Measurements from ENCODE around the gene CDCA4.

Gene CDCA4

GRCh38 chr14:105063056-105063455 lies 42.2 kb upstream of the CDCA4 start:
- no peak for DNase-seq
- no peaks in the 10 kb centered on the region for H3K9me3 ChIP-seq (ENCODE audit: severe bottlenecking)
- H3K27ac ChIP-seq, result no peak overlapping the region
- no peaks in the 10 kb centered on the region for H3K27me3 ChIP-seq (ENCODE audit: insufficient read depth, low read depth, severe bottlenecking)
- no peak overlapping the region for H3K4me3 ChIP-seq (ENCODE audit: low read depth, low read length)
- TF ChIP-seq CTCF (IDR thresholded peaks at IDR 0.05; ENCODE audit: low read depth, low read length), result no peak
- no peaks in the 10 kb centered on the region for H3K36me3 ChIP-seq

GRCh38 chr14:105062048-105062433 lies 41.2 kb upstream of the CDCA4 start:
- H3K27me3 ChIP-seq (ENCODE audit: insufficient read depth, low read depth, severe bottlenecking), result no peaks in the 10 kb centered on the region
- H3K9me3 ChIP-seq (ENCODE audit: severe bottlenecking), result no peaks in the 10 kb centered on the region
- H3K36me3 ChIP-seq, result no peaks in the 10 kb centered on the region
- DNase-seq, result no peak
- no peak overlapping the region for H3K4me3 ChIP-seq (ENCODE audit: low read depth, low read length)
- H3K27ac ChIP-seq, result no peak overlapping the region
- TF ChIP-seq CTCF (IDR thresholded peaks at IDR 0.05; ENCODE audit: low read depth, low read length), result no peak

GRCh38 chr14:105061428-105062047 lies 40.7 kb upstream of the CDCA4 start:
- Histone ChIP-seq H3K4me3 (ENCODE audit: low read depth, low read length) (no peak overlapping the region), H3K36me3 (no peaks in the 10 kb centered on the region)
- no peak for TF ChIP-seq CTCF (IDR thresholded peaks at IDR 0.05; ENCODE audit: low read depth, low read length)

GRCh38 chr14:105060751-105061427 lies 40.0 kb upstream of the CDCA4 start:
- TF ChIP-seq CTCF (IDR thresholded peaks at IDR 0.05; ENCODE audit: low read depth, low read length), result no peak
- Histone ChIP-seq H3K27ac (no peak overlapping the region), H3K4me3 (ENCODE audit: low read depth, low read length) (no peak overlapping the region), H3K27me3 (ENCODE audit: insufficient read depth, low read depth, severe bottlenecking) (no peaks in the 10 kb centered on the region), H3K9me3 (ENCODE audit: severe bottlenecking) (no peaks in the 10 kb centered on the region), H3K36me3 (no peaks in the 10 kb centered on the region)
- DNase-seq, result no peak

More at GRCh38 chr14:105061428-105062047, 40.7 kb upstream of the CDCA4 start:
- Histone ChIP-seq H3K9me3 (ENCODE audit: severe bottlenecking) (no peaks in the 10 kb centered on the region), H3K27ac (no peak overlapping the region), H3K27me3 (ENCODE audit: insufficient read depth, low read depth, severe bottlenecking) (no peaks in the 10 kb centered on the region)
- DNase-seq, result no peak

- Histone ChIP-seq H3K27me3 (ENCODE audit: insufficient read depth, low read depth, severe bottlenecking) (no peaks in the 10 kb centered on the region), H3K27ac (no peak overlapping the region), H3K36me3 (no peaks in the 10 kb centered on the region), H3K4me3 (ENCODE audit: low read depth, low read length) (no peak overlapping the region), H3K9me3 (ENCODE audit: severe bottlenecking) (no peaks in the 10 kb centered on the region)
- no peak for TF ChIP-seq CTCF (IDR thresholded peaks at IDR 0.05; ENCODE audit: low read depth, low read length)
- DNase-seq, result no peak
These were observed 39.2 kb upstream of the CDCA4 start for GRCh38 chr14:105059925-105060565.

Data from WERI-Rb-1 (cell line).